Upper lobe of right lung (tissue), 1 donor: ENCODE results near the gene KLHDC10. TPM values are rescaled to one million over a fixed set of nuclear protein-coding genes. Genes with fewer than 3 reads are reported as not detected.
"Not testable (repeated sequence)": the region's sequence is repeated elsewhere in the genome, so short reads cannot be mapped to it uniquely, and the experiment has no call there.

Source experiments
- ATAC-seq: fragments of 200-7000 bp; cut with Tn5 transposase; one replicate; pipeline ENCODE4 v1.9.1; 2020; ENCODE audit warnings: mild to moderate bottlenecking, moderate library complexity
- DNase-seq: peaks from one replicate; pipeline ENCODE4 v3.0.0-alpha.2; 2020
- H3K27ac ChIP-seq: fragments of 200-600 bp; one replicate; pipeline ENCODE4 v1.8.0; 2022
- H3K27me3 ChIP-seq: fragments of 200-600 bp; one replicate; pipeline ENCODE4 v1.8.0; 2022; ENCODE audit warnings: mild to moderate bottlenecking
- H3K36me3 ChIP-seq: fragments of 200-600 bp; one replicate; pipeline ENCODE4 v1.8.0; 2022
- H3K4me1 ChIP-seq: fragments of 200-600 bp; one replicate; pipeline ENCODE4 v1.8.0; 2022
- H3K4me3 ChIP-seq: fragments of 200-600 bp; one replicate; pipeline ENCODE4 v1.8.0; 2022; ENCODE audit warnings: mild to moderate bottlenecking
- H3K9me3 ChIP-seq: fragments of 200-600 bp; one replicate; pipeline ENCODE4 v1.8.0; 2022
- intact Hi-C: fragments of 100-400 bp; cut with DNase I; formaldehyde crosslinking; loops from one replicate; pipeline ENCODE4 v1.11.0; 2022
- total RNA-seq: library from RNA; stranded (reverse); fragmentation: NEBNext Ultra II Directional; extraction: Animal tissue kit (Norgen Biotek cat#: 25700); gene quantifications from one replicate; pipeline ENCODE4 v1.2.1, GENCODE V29; 2021
- TF ChIP-seq, protein P1 (sequence below): fragments of 200-600 bp; IDR thresholded peaks from one replicate; pipeline ENCODE4 v1.8.0; 2022; ENCODE audit warnings: antibody characterized with exemption
- donor health status: DM: no; HTN: yes; CAD: no; lungs with severe emphysema.

KLHDC10 gene
- total RNA-seq, 1 donor from 2014 or later = 32.0 TPM

GRCh38 chr7:130179631-130180030 lies 109.3 kb downstream of the KLHDC10 start:
- H3K4me3 ChIP-seq = no peak overlapping the region
- H3K27me3 ChIP-seq = no peaks in the 10 kb centered on the region
- no peak for ATAC-seq
- TF ChIP-seq, protein P1, sequence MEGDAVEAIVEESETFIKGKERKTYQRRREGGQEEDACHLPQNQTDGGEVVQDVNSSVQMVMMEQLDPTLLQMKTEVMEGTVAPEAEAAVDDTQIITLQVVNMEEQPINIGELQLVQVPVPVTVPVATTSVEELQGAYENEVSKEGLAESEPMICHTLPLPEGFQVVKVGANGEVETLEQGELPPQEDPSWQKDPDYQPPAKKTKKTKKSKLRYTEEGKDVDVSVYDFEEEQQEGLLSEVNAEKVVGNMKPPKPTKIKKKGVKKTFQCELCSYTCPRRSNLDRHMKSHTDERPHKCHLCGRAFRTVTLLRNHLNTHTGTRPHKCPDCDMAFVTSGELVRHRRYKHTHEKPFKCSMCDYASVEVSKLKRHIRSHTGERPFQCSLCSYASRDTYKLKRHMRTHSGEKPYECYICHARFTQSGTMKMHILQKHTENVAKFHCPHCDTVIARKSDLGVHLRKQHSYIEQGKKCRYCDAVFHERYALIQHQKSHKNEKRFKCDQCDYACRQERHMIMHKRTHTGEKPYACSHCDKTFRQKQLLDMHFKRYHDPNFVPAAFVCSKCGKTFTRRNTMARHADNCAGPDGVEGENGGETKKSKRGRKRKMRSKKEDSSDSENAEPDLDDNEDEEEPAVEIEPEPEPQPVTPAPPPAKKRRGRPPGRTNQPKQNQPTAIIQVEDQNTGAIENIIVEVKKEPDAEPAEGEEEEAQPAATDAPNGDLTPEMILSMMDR = no peak
- no peak for DNase-seq
- H3K27ac ChIP-seq = no peak overlapping the region
- intact Hi-C loops = no loop called here
- H3K36me3 ChIP-seq = peaks cover 69% of the 10 kb centered on the region
- H3K9me3 ChIP-seq = no peaks in the 10 kb centered on the region
- no peaks in the 10 kb centered on the region for H3K4me1 ChIP-seq

- intact Hi-C loops = no loop called here
- Histone ChIP-seq H3K36me3 (peaks cover 71% of the 10 kb centered on the region), H3K27me3 (no peaks in the 10 kb centered on the region), H3K4me1 (no peaks in the 10 kb centered on the region), H3K27ac (no peak overlapping the region), H3K4me3 (no peak overlapping the region), H3K9me3 (no peaks in the 10 kb centered on the region)
- DNase-seq = no peak
- TF ChIP-seq, protein P1 = no peak
- no peak for ATAC-seq
Measured at GRCh38 chr7:130180571-130181262, 110.4 kb downstream of the KLHDC10 start.

DNA sequence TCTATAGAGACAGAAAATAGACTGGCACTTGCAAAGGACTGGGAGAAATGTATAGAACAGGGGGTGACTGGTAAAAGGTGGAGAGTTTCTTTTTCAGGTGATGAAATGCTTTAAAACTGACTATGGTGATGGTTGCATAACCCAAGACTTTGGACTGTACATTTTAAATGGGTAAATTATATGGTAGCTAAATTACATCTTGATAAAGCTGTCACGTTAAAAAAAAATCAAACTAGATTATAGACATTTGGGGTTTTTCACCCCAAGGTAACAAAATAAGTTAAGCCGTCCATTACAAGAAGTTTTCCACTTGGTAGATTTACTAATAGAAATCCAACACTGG lies 110.9 kb downstream of the KLHDC10 start:
- Histone ChIP-seq H3K4me3 (no peak overlapping the region), H3K27ac (no peak overlapping the region), H3K27me3 (no peaks in the 10 kb centered on the region), H3K9me3 (no peaks in the 10 kb centered on the region), H3K4me1 (no peaks in the 10 kb centered on the region), H3K36me3 (peaks cover 71% of the 10 kb centered on the region)
- no peak for DNase-seq
- intact Hi-C loops = no loop called here
- TF ChIP-seq, protein P1 = no peak
- ATAC-seq = no peak

GRCh38 chr7:130182990-130183389 lies 112.7 kb downstream of the KLHDC10 start:
- no peak for ATAC-seq
- intact Hi-C loops = no loop called here
- H3K36me3 ChIP-seq = peaks cover 69% of the 10 kb centered on the region

GRCh38 chr7:130184349-130184748 lies 114.0 kb downstream of the KLHDC10 start:
- ATAC-seq, intact Hi-C loops: not testable (repeated sequence)
- peaks cover 56% of the 10 kb centered on the region for H3K36me3 ChIP-seq

More at GRCh38 chr7:130182990-130183389, 112.7 kb downstream of the KLHDC10 start:
- Histone ChIP-seq H3K9me3 (no peaks in the 10 kb centered on the region), H3K4me3 (no peak overlapping the region), H3K27me3 (no peaks in the 10 kb centered on the region), H3K4me1 (no peaks in the 10 kb centered on the region), H3K27ac (no peak overlapping the region)
- no peak for DNase-seq
- TF ChIP-seq, protein P1 = no peak

More at GRCh38 chr7:130184349-130184748, 114.0 kb downstream of the KLHDC10 start:
- H3K27ac ChIP-seq, H3K4me1 ChIP-seq, DNase-seq, H3K9me3 ChIP-seq, H3K4me3 ChIP-seq, H3K27me3 ChIP-seq: not testable (repeated sequence)

Other genes with a start within 250 kb of the KLHDC10 start
- gene UBE2H, start 117.6 kb upstream of the KLHDC10 start, total RNA-seq = 69.1 TPM
- 12.8 TPM for gene ZC3HC1, start 19.2 kb upstream of the KLHDC10 start, total RNA-seq
- 18.3 TPM for gene TMEM209, start 134.9 kb downstream of the KLHDC10 start, total RNA-seq
- gene SSMEM1, start 137.3 kb downstream of the KLHDC10 start, total RNA-seq = not detected
- not detected for gene CPA2, start 196.3 kb downstream of the KLHDC10 start, total RNA-seq
- not detected for gene CPA4, start 222.6 kb downstream of the KLHDC10 start, total RNA-seq